Hippocampal formation (tissue), 2 donors: Measurements from ENCODE around the gene ARHGEF1.

Experiments used
- DNase-seq, 2 donors: peaks; one replicate each; lab custom pipeline; 2025; lab: John Stamatoyannopoulos, UW

Gene ARHGEF1

GRCh38 chr19:41883463-41883820 lies 458 bp downstream of the ARHGEF1 start:
- DNase-seq = no peak

GRCh38 chr19:41883821-41884733 lies 1.1 kb downstream of the ARHGEF1 start:
- peak; percentile 95 to 97 for DNase-seq

GRCh38 chr19:41886761-41887710 lies 4.1 kb downstream of the ARHGEF1 start:
- no peak for DNase-seq

GRCh38 chr19:41887711-41888382 lies 4.9 kb downstream of the ARHGEF1 start:
- peak in 1 of 2 donors; percentile 50 for DNase-seq

GRCh38 chr19:41888926-41889325 lies 5.9 kb downstream of the ARHGEF1 start:
- no peak for DNase-seq

- no peak for DNase-seq
Measured at GRCh38 chr19:41889896-41890295, 6.9 kb downstream of the ARHGEF1 start.

GRCh38 chr19:41890936-41891335 lies 8.0 kb downstream of the ARHGEF1 start:
- no peak for DNase-seq

GRCh38 chr19:41892173-41892902 lies 9.4 kb downstream of the ARHGEF1 start:
- no peak for DNase-seq

GRCh38 chr19:41893899-41894298 lies 10.9 kb downstream of the ARHGEF1 start:
- DNase-seq = no peak

GRCh38 chr19:41894350-41894749 lies 11.4 kb downstream of the ARHGEF1 start:
- no peak for DNase-seq

GRCh38 chr19:41895745-41896580 lies 13.0 kb downstream of the ARHGEF1 start:
- DNase-seq = no peak

- DNase-seq = no peak
Measured at GRCh38 chr19:41896581-41896942, 13.6 kb downstream of the ARHGEF1 start.

GRCh38 chr19:41897181-41897580 lies 14.2 kb downstream of the ARHGEF1 start:
- no peak for DNase-seq

- no peak for DNase-seq
Measured at GRCh38 chr19:41897820-41898219, 14.8 kb downstream of the ARHGEF1 start.

GRCh38 chr19:41898235-41898634 lies 15.3 kb downstream of the ARHGEF1 start:
- no peak for DNase-seq

GRCh38 chr19:41901707-41902360 lies 18.9 kb downstream of the ARHGEF1 start:
- no peak for DNase-seq

GRCh38 chr19:41902594-41902993 lies 19.6 kb downstream of the ARHGEF1 start:
- no peak for DNase-seq

GRCh38 chr19:41903193-41903953 lies 20.4 kb downstream of the ARHGEF1 start:
- no peak for DNase-seq
